Activated CD8-positive, alpha-beta memory T cell treated with anti-CD3 and anti-CD28 coated beads for 48 hours (primary cell): ENCODE results near the gene MATR3.
A peak's percentile ranks its signal among the peaks of the same experiment; 100 is the strongest.
"Not testable (repeated sequence)": the region's sequence is repeated elsewhere in the genome, so short reads cannot be mapped to it uniquely, and the experiment has no call there.

Experiments used
- DNase-seq, 3 experiments: peaks; one replicate each; pipeline ENCODE4 v3.0.0-alpha.2; 2020; ENCODE audit warnings: low read depth in 2 of 3, low spot score in 2 of 3

MATR3 gene, protein sequence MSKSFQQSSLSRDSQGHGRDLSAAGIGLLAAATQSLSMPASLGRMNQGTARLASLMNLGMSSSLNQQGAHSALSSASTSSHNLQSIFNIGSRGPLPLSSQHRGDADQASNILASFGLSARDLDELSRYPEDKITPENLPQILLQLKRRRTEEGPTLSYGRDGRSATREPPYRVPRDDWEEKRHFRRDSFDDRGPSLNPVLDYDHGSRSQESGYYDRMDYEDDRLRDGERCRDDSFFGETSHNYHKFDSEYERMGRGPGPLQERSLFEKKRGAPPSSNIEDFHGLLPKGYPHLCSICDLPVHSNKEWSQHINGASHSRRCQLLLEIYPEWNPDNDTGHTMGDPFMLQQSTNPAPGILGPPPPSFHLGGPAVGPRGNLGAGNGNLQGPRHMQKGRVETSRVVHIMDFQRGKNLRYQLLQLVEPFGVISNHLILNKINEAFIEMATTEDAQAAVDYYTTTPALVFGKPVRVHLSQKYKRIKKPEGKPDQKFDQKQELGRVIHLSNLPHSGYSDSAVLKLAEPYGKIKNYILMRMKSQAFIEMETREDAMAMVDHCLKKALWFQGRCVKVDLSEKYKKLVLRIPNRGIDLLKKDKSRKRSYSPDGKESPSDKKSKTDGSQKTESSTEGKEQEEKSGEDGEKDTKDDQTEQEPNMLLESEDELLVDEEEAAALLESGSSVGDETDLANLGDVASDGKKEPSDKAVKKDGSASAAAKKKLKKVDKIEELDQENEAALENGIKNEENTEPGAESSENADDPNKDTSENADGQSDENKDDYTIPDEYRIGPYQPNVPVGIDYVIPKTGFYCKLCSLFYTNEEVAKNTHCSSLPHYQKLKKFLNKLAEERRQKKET

GRCh38 chr5:139293507-139294373 is at the start of gene MATR3:
Gene MATR3, plus strand, starts transcription at chr5:139293740. Its CDS starts 13,676 bp downstream, at chr5:139307416.
- peak; percentile 84 to 91 (median 87) for DNase-seq

GRCh38 chr5:139245637-139246339 is 47.8 kb upstream of the MATR3 start:
- DNase-seq: no peak

- DNase-seq: peak in 2 of 3 experiments; percentile 26 to 36
Measured at GRCh38 chr5:139246394-139246793, 47.1 kb upstream of the MATR3 start.

- no peak for DNase-seq
Measured at GRCh38 chr5:139248826-139249453, 44.6 kb upstream of the MATR3 start.

DNA sequence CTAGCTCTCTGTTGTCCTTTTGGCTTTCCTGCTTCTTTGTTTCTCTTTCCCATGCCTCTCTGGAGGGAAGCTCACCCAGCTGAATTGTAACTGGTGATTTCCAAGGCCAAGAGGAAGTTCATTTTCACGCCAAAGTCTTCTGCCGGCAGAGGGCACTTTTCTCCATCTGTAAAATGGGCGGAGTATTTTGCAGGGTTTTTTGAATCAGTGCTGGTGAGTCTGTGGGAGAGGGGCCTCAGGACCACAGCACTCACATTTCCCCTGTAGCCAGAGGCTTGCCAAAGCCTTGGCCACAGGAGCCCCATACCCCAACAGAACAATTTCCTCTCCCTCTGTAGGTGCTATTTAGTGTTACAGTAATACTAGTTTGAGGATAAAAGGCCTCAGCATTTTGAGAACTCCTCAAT is 42.3 kb upstream of the MATR3 start:
- no peak for DNase-seq

- no peak for DNase-seq
Measured at GRCh38 chr5:139251695-139252288, 41.7 kb upstream of the MATR3 start.

DNA sequence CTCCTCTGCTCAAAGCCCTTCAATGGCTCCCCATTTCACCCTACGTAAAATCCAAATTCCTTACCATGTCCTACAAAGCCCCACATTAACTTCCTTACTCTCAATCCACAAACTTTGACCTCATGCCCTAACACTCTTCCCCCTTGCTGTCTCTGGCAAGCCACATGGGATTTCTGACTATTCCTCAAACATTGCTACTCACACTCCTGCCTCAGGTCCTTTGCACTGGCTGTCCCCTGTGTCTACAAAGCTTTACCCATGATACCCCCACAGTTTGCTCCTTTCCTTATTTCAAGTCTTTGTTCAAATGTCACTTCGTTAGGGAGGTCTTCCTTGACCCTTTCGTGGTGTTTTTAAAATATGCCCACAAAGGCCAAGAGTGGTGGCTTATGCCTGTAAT is 40.4 kb upstream of the MATR3 start:
- DNase-seq: no peak

DNA sequence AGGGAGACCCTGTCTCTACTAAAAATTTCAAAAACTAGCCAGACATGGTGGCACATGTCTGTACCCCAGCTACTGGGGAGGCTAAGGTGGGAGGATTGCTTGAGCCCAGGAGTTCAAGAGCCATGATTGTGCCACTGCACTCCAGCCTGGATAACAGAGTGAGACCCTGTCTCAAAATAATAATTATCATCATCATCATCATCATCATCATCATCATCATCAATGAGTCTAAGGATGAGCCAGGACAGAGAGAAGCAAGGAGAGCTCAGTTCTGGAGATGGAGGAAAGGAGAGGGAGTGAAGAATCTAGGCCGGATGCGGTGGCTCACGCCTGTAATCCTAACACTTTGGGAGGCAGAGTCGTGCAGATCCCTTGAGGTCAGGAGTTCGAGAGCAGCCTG is 36.7 kb upstream of the MATR3 start:
- no peak for DNase-seq

DNA sequence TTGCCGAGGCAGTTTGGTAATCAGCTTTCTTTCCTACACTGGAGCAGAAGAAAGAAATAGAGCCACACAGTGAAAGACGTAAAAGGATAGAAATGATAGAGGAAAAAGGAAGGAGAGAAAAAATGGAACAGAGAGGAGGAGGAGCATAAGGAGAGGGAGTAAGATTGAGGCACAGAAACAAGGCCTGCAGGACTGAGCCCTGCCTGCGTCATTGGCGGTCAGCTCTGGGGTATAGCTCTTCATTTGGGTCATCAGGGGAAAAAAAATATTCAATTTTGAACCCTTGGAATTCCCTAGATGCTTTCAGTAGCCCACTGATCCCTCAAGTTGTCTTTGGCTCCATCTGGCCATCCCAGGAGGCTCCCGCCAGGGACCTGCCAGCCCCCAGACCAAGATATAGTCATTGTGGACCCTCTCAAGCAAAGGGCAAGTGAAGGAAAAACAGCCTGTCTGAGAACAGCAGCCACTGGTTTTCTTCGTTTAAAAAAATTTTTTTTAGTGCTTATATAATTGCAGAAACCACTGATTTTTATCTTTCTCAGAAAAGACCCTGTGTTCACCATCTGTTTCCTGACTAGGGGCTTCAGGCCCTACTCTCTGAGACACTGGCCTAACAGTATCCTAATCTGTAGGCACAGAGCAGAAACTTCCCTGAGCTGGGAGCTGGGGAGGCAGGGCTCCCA is 31.3 kb upstream of the MATR3 start:
- DNase-seq: no peak

DNA sequence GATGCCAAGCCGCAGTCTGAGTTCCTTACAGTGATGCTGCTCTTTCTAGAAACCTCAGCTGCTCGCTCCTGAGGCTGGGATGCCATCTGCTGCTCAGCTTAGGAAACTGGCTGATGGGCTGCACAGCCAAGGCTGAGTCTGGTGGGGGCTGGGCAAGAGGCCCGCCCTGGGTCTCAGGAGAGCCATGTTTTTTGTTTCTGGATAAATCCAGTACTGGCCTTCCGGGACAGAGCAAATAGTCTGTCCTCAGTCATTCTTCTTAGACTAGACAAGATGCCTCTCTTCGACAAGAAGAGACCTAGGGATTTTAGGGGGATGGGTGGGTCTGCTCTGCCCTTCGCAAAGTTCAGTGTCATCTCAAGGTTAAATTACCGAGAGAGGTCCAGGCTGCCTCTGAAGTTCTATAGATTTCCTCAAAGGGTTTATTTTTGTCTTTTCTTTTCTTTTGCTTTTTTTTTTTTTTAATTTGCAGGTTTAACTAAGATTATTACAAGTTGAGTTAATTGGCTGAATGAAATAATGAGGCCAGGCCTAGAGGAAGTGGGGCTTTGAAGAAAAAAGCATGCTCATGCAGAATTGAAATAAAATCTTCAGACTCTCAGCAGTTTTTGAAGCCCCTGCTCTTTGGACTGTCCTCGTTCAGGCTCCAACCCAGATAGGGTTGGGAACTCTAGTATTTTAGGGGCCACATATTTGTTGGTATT is 30.6 kb upstream of the MATR3 start:
- DNase-seq: peak in 1 of 3 experiments; percentile 42

DNA sequence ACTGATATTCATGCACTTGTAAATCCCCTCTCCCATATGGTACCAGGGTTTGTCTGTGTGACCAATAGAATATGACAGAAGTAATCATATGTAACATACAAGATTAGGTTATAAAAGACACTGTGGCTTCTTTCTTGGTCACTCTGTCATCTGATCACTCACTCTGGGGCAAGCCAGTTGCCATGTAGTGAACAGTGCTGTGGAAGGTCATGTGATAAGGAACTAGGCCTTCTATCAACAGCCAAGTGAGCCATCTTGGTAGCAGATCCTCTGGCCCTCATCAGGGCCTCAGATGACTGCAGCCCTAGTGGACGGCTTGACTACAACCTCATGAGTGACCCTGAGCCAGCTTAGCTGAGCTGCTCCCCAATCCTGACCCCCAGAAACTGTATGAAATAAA is 30.0 kb upstream of the MATR3 start:
- no peak for DNase-seq

DNA sequence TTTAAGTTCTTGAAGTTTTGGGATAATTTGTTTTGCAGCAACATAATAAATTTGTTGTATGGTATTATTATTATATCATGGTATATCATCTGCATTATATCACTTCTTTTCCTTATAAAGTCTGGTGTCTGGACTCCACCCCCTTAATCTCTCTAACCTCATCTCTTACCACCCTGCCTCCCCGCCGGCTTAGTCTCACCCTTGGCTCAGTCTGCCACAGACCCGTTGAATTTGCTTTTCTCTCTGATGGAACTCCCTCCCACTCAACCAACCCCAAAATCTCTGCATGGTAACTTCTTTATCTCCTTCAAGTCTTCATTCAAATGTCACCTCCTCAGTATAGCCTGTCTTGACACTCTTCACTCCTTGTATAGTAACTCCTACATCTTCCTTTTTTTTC is 29.6 kb upstream of the MATR3 start:
- no peak for DNase-seq

GRCh38 chr5:139265001-139265400 is 28.5 kb upstream of the MATR3 start:
- DNase-seq: no peak

DNA sequence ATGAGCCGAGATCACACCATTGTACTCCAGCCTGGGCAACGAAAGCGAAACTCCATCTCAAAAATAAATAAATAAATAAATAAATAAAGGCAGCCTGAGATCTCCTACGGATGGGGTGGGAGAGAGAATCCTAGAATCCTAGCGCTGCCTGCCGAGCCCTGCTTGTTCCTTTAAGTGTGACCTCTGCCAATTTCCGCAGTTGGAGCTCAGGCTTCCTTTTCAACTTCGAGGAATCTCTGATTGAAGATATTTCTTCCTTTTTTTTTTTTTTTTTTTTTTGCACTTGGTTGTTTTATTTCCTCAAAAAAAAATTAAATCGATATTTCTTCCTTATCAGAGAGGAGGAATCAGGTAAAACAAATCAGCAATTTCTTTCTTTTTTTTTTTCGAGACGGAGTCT is 27.3 kb upstream of the MATR3 start:
- no peak for DNase-seq

DNA sequence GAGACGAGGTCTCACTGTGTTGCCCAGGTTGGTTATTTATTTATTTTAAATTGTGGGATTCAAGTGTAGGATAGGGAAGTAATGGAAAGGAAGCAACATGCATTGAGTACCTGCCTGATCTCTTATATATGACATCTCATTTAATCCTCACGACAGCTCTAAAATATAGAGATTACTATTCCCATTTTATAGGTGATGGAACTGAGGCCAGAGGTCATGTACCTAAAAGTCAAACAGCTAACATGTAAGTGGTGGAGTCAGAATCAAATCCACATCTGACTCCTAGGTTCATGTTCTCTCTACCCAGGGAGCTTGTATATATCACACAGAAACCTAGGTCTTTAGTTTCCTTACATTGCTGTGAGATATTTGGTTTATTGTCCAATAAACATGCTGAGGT is 26.1 kb upstream of the MATR3 start:
- no peak for DNase-seq

DNA sequence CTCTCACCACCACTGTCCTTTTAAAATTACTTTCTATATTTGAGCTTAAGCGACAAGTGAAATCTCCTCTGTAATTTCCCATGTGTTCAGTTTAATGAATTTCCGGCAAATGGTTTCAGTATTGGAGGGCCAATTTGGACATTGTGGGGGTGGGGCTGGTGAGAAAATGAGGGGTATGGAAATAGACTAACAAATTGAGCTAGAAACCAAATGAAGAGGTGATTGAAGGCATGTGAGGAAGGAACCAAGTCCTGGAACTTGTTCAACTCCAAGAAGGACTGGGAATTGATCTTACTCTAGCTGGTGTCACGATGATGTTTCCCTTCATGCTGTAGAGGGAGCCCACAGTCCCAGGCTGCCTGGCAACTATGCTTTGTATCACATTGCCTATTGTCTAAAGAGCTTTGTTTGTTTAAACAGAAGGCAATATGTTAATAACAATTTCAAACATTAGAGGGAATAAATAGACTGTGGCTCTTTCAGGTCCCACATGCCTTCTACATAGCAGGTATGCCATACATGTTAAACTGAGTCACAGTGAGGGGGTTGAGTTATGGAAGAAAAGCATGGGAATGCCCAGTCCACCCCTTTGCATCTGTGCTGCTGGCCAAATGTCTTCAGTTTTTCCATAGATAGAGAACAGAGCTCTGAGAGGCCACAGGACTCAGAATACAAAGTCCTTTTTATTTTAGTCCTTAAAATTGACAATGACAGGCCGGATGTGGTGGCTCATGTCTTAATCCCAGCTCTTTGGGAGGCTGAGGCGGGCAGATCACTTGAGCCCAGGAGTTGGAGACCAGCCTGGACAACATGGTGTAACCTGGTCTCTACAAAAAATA is 25.0 kb upstream of the MATR3 start:
- no peak for DNase-seq

DNA sequence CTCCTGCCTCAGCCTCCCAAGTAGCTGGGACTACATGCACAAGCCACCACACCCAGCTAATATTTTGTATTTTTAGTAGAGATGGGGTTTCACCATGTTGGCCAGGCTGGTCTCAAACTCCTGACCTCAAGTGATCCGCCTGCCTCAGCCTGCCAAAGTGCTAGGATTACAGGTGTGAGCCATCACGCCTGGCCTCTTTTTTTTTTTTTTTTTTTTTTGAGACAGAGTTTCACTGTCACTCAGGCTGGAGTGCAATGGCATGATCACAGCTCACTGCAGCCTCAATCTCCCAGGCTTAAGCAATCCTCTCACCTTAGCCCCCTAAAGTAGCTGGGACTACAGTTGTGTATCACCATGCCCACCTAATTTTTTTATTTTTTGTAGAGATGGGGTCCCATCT is 22.8 kb upstream of the MATR3 start:
- DNase-seq: not testable (repeated sequence)
